Nephron (organoid): ENCODE results near the gene KANSL1.
A peak's percentile ranks its signal among the peaks of the same experiment; 100 is the strongest.
"Not testable (repeated sequence)": the region's sequence is repeated elsewhere in the genome, so short reads cannot be mapped to it uniquely, and the experiment has no call there.

Experiments used
- H3K27ac Mint-ChIP-seq, 3 experiments: 2 replicates each; pipeline ENCODE4 v1.8.0; 2020; ENCODE audit warnings: mixed read lengths in 3 of 3, mild to moderate bottlenecking in 2 of 3, moderate library complexity in 1 of 3
- H3K27me3 Mint-ChIP-seq: 2 replicates; pipeline ENCODE4 v1.8.0; 2021; ENCODE audit warnings: low read depth, mild to moderate bottlenecking, moderate library complexity, mixed read lengths
- H3K36me3 Mint-ChIP-seq: 2 replicates; pipeline ENCODE4 v1.8.0; 2020; ENCODE audit warnings: low read depth, mixed read lengths
- H3K4me1 Mint-ChIP-seq: 2 replicates; pipeline ENCODE4 v1.8.0; 2020; ENCODE audit warnings: mixed read lengths
- H3K4me3 Mint-ChIP-seq, 3 experiments: 2 replicates each; pipeline ENCODE4 v1.8.0; 2020; ENCODE audit warnings: mild to moderate bottlenecking in 3 of 3, mixed read lengths in 3 of 3, moderate library complexity in 2 of 3
- H3K9me3 Mint-ChIP-seq: 2 replicates; pipeline ENCODE4 v1.8.0; 2020; ENCODE audit warnings: mixed read lengths
- TF ChIP-seq, protein P1 (sequence below), 3 experiments: fragments of 200-600 bp; sonication (generic); IDR thresholded peaks; one replicate each; pipeline ENCODE4 v1.5.0; 2021; ENCODE audit warnings: antibody characterized with exemption in 3 of 3; ENCODE audit not compliant: unreplicated experiment in 3 of 3

Gene KANSL1

DNA sequence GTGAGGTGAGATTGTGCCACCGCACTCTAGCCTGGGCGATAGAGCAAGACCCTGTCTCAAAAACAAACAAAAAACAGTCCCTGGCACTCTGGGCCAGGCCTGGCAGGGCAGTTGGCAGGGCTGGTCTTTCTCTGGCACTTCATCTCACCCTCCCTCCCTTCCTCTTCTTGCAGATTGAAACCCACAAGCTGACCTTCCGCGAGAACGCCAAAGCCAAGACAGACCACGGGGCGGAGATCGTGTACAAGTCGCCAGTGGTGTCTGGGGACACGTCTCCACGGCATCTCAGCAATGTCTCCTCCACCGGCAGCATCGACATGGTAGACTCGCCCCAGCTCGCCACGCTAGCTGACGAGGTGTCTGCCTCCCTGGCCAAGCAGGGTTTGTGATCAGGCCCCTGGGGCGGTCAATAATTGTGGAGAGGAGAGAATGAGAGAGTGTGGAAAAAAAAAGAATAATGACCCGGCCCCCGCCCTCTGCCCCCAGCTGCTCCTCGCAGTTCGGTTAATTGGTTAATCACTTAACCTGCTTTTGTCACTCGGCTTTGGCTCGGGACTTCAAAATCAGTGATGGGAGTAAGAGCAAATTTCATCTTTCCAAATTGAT, 169.3 kb downstream of the KANSL1 start:
- no peaks in the 10 kb centered on the region for H3K27me3 Mint-ChIP-seq
- no peak overlapping the region for H3K4me3 Mint-ChIP-seq
- H3K36me3 Mint-ChIP-seq, result peaks cover 45% of the 10 kb centered on the region
- H3K4me1 Mint-ChIP-seq, result peaks cover 12% of the 10 kb centered on the region
- TF ChIP-seq, protein P1, sequence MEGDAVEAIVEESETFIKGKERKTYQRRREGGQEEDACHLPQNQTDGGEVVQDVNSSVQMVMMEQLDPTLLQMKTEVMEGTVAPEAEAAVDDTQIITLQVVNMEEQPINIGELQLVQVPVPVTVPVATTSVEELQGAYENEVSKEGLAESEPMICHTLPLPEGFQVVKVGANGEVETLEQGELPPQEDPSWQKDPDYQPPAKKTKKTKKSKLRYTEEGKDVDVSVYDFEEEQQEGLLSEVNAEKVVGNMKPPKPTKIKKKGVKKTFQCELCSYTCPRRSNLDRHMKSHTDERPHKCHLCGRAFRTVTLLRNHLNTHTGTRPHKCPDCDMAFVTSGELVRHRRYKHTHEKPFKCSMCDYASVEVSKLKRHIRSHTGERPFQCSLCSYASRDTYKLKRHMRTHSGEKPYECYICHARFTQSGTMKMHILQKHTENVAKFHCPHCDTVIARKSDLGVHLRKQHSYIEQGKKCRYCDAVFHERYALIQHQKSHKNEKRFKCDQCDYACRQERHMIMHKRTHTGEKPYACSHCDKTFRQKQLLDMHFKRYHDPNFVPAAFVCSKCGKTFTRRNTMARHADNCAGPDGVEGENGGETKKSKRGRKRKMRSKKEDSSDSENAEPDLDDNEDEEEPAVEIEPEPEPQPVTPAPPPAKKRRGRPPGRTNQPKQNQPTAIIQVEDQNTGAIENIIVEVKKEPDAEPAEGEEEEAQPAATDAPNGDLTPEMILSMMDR (IDR thresholded peaks at IDR 0.05; ENCODE audit: unreplicated experiment in 3 of 3), result no peak
- no peak overlapping the region for H3K27ac Mint-ChIP-seq
- H3K9me3 Mint-ChIP-seq, result no peaks in the 10 kb centered on the region

DNA sequence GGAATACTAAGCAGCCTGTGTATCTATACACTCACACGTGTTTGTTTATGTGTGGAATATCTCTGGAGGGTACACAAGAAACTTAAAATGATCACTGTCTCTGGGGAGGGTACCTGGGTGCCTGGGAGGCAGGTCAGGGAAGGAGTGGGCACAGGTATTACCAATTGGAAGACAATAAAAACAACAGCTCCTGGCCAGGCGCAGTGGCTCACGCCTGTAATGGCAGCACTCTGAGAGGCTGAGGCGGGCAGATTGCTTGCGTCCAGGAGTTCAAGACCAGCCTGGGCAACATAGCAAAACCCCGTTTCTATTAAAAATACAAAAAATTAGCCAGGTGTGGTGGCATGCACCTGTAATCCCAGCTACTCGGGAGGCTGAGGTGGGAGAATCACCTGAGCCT, 169.9 kb downstream of the KANSL1 start:
- Mint-ChIP-seq H3K36me3 (peaks cover 44% of the 10 kb centered on the region), H3K27ac (peak overlapping the region in 1 of 3 experiments; percentile 56)
- not testable (repeated sequence) for H3K27me3 Mint-ChIP-seq, H3K9me3 Mint-ChIP-seq, H3K4me1 Mint-ChIP-seq, H3K4me3 Mint-ChIP-seq

DNA sequence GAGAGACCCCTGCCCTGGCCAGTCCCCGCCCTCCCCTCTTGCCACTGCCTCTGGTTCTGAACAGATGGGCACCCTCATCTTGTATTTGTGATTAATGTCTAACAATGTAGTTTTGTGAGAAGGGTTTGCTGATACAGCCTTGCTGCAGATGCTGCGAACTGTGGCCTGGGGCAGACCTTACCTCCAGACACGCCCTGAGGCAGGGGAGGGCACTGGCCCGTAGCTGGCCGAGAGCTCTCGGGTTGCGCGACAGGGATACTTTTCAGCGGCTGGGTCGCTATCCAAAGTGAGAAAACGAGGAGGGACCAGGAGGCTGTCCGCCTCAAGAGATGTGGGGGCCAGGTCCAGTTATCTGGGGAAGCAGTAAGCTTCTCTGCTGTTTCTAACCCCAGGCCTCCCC, 172.2 kb downstream of the KANSL1 start:
- Mint-ChIP-seq H3K4me3 (no peak overlapping the region), H3K4me1 (no peaks in the 10 kb centered on the region), H3K9me3 (no peaks in the 10 kb centered on the region), H3K36me3 (peaks cover 31% of the 10 kb centered on the region), H3K27me3 (no peaks in the 10 kb centered on the region), H3K27ac (no peak overlapping the region)
- TF ChIP-seq, protein P1 (IDR thresholded peaks at IDR 0.05; ENCODE audit: unreplicated experiment in 3 of 3), result no peak

DNA sequence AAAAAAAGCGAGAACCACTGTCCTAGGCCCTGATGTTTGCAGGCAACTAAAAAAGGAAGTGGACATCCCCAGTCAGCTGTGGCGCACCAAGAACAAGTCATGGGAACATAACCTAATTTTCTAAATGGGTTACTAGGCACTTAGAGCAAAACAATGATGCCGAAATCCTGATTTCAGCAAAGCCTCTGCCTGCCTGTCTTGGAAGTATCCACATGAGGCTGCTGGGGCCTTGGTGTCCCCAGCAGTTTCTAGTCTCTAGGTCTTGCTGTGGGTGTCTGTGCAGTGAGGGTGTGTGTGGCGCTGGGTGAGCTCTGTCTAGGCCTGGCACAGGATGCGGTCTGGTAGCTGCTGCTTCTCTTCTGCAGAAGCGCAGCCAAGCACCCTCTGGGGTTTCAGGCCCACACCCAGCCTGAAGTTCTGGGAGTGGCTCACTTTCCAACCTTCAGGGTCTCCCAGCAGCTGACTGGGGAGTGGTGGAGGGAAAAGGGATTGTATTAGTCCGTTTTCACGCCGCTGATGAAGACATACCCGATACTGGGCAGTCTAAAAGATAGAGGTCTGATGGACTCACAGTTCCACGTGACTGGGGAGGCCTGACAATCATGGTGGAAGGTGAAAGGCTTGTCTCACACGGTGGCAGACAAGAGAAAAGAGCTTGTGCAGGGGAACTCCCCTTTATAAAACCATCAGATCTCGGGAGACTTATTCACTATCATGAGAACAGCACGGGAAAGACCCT, 173.0 kb downstream of the KANSL1 start:
- TF ChIP-seq, protein P1 (IDR thresholded peaks at IDR 0.05; ENCODE audit: unreplicated experiment in 3 of 3), result no peak
- no peak overlapping the region for H3K27ac Mint-ChIP-seq
- H3K9me3 Mint-ChIP-seq, result no peaks in the 10 kb centered on the region
- no peak overlapping the region for H3K4me3 Mint-ChIP-seq
- peaks cover 23% of the 10 kb centered on the region for H3K36me3 Mint-ChIP-seq
- H3K4me1 Mint-ChIP-seq, result no peaks in the 10 kb centered on the region
- H3K27me3 Mint-ChIP-seq, result no peaks in the 10 kb centered on the region

DNA sequence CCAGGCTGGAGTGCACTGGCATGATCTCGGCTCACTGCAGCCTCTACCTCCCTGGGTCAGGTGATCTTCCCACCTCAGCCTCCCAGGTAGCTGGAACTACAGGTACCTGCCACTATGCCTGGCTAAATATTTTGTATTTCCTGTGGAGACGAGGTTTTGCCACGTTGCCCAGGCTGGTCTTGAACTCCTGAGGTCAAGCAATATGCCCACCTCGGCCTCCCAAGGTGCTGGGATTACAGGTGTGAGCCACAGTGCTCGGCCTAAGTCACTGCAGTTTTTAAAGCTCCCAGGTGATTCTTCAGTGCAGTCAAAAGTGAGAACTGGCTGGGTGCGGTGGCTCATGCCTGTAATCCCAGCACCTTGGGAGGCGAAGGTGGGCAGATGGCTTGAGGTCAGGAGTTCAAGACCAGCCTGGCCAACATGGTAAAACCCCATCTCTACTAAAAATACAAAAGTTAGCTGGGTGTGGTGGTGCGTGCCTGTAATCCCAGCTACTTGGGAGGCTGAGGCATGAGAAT, 173.8 kb downstream of the KANSL1 start:
- not testable (repeated sequence) for H3K27me3 Mint-ChIP-seq, H3K9me3 Mint-ChIP-seq, H3K4me1 Mint-ChIP-seq, H3K27ac Mint-ChIP-seq, H3K4me3 Mint-ChIP-seq
- H3K36me3 Mint-ChIP-seq, result peaks cover 22% of the 10 kb centered on the region

DNA sequence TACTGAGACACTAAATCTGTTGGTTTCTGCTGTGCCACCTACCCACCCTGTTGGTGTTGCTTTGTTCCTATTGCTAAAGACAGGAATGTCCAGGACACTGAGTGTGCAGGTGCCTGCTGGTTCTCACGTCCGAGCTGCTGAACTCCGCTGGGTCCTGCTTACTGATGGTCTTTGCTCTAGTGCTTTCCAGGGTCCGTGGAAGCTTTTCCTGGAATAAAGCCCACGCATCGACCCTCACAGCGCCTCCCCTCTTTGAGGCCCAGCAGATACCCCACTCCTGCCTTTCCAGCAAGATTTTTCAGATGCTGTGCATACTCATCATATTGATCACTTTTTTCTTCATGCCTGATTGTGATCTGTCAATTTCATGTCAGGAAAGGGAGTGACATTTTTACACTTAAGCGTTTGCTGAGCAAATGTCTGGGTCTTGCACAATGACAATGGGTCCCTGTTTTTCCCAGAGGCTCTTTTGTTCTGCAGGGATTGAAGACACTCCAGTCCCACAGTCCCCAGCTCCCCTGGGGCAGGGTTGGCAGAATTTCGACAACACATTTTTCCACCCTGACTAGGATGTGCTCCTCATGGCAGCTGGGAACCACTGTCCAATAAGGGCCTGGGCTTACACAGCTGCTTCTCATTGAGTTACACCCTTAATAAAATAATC, 179.6 kb downstream of the KANSL1 start:
- TF ChIP-seq, protein P1 (IDR thresholded peaks at IDR 0.05; ENCODE audit: unreplicated experiment in 3 of 3), result no peak
- no peaks in the 10 kb centered on the region for H3K9me3 Mint-ChIP-seq
- peaks cover 10% of the 10 kb centered on the region for H3K4me1 Mint-ChIP-seq
- peak overlapping the region in 1 of 3 experiments; percentile 0 for H3K27ac Mint-ChIP-seq
- H3K4me3 Mint-ChIP-seq, result no peak overlapping the region
- peaks cover 7% of the 10 kb centered on the region for H3K27me3 Mint-ChIP-seq
- no peaks in the 10 kb centered on the region for H3K36me3 Mint-ChIP-seq
